ENCODE results near the gene MYCL.

DNA sequence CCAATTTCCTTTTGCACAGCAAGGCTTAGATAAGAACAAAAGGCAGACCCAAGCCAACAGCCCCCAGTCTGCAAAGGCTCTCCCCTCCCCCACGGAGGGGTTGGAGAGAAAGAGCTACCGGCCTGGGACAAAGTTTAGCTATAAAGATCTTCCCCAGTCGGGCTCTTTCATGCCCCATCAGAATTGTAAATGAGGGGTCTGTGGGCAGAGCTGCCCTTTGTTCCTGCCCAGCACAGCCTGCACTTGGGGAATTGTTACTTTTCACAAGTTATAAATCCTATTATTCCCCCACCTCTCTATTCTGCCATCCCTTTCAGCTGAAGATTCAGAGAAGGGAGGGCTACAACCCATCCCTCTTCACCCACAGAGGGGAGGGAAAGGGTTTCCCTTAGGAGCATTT is 3.5 kb downstream of the MYCL start:
- TF ChIP-seq POLR2A (IDR thresholded peaks at IDR 0.05; ENCODE audit: low read depth, low read length) (no peak), POLR2AphosphoS5 (IDR thresholded peaks at IDR 0.05; ENCODE audit: low read depth, low read length) (no peak), TAF1 (IDR thresholded peaks at IDR 0.05; ENCODE audit: low read depth, low read length) (no peak), PAX5 (IDR thresholded peaks at IDR 0.05; ENCODE audit: insufficient read depth, low read length, severe bottlenecking) (no peak)
